Measurements from ENCODE around the gene SPEF2.

The SPEF2 gene, protein sequence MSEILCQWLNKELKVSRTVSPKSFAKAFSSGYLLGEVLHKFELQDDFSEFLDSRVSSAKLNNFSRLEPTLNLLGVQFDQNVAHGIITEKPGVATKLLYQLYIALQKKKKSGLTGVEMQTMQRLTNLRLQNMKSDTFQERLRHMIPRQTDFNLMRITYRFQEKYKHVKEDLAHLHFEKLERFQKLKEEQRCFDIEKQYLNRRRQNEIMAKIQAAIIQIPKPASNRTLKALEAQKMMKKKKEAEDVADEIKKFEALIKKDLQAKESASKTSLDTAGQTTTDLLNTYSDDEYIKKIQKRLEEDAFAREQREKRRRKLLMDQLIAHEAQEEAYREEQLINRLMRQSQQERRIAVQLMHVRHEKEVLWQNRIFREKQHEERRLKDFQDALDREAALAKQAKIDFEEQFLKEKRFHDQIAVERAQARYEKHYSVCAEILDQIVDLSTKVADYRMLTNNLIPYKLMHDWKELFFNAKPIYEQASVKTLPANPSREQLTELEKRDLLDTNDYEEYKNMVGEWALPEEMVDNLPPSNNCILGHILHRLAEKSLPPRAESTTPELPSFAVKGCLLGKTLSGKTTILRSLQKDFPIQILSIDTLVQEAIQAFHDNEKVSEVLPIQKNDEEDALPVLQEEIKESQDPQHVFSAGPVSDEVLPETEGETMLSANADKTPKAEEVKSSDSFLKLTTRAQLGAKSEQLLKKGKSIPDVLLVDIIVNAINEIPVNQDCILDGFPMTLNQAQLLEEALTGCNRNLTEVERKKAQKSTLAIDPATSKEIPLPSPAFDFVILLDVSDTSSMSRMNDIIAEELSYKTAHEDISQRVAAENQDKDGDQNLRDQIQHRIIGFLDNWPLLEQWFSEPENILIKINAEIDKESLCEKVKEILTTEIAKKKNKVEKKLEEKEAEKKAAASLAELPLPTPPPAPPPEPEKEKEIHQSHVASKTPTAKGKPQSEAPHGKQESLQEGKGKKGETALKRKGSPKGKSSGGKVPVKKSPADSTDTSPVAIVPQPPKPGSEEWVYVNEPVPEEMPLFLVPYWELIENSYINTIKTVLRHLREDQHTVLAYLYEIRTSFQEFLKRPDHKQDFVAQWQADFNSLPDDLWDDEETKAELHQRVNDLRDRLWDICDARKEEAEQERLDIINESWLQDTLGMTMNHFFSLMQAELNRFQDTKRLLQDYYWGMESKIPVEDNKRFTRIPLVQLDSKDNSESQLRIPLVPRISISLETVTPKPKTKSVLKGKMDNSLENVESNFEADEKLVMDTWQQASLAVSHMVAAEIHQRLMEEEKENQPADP (N-terminal part only)

DNA sequence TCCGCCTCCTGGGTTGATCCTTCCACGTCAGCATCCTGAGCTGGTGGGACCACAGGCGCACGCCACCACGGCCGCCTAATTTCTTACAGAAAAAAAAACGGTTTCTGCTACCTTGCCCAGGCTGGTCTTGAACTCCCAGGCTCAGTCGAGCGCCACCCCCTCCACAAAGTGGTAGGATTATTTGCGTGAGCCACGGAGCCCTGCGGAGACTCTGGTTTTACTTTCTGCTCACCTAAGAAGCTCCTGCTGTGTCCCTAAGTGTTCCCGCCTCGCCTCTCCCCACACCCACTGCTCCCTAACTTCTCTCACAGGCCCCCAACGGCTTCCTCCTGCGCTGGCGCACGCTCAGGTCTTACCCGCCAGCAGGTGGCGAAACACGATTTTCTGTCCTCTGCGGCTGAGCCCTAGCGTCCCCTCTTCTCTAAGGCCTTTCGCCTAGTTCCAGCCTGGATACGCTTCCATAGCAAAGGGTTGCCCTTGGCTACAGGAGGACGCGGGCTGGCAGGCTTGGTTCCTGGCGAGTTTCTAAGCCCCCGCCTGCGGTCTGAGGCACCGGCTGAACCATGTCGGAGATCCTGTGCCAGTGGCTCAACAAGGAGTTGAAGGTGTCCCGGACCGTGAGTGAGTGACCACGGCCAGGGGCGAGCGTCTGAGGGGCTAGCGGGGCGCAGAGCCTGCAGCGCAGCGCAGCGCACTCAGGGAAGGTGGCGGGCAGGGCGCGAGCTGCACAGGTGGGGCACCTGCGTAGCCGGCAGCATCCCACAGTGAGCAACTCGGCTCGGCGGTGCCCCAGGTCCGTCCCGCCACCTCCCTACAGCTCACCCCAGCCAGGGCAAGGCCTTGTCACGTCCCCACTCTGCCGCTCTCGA lies at the start of gene SPEF2:
Gene SPEF2 (plus strand): TSS at position 429 of the 869 bp plus-strand sequence. CDS start 135 bp downstream, at position 564.
- in situ Hi-C loops (cut with HindIII; ENCODE audit: low sequenced_read_pairs): no loop called here

DNA sequence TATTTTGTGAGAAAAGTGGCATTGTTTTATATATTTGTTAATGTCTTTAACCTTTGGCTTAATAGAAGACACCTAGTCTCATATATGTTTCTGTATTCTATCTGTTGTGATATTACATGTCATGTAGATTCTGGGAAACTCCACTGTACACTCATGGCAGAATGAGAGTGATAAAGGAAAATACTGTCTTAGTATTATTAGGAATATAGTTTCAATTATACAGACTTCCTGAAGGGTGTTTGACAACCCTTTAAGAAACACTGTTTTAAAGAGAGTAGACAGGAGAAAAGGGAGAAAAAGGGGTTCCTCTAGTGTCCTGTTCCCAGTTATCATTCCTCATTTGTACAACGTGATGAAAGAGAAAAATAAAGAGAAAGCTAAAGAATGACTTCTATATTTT lies 42.1 kb upstream of the SPEF2 start:
- in situ Hi-C loops (cut with HindIII; ENCODE audit: low sequenced_read_pairs): no loop called here

- in situ Hi-C loops (cut with HindIII; ENCODE audit: low sequenced_read_pairs): no loop called here
These were observed 30.2 kb upstream of the SPEF2 start for GRCh38 chr5:35587419-35587818.

GRCh38 chr5:35593338-35593737 lies 24.3 kb upstream of the SPEF2 start:
- in situ Hi-C loops (cut with HindIII; ENCODE audit: low sequenced_read_pairs): no loop called here

GRCh38 chr5:35598707-35599370 lies 18.8 kb upstream of the SPEF2 start:
- in situ Hi-C loops (cut with HindIII; ENCODE audit: low sequenced_read_pairs): no loop called here

DNA sequence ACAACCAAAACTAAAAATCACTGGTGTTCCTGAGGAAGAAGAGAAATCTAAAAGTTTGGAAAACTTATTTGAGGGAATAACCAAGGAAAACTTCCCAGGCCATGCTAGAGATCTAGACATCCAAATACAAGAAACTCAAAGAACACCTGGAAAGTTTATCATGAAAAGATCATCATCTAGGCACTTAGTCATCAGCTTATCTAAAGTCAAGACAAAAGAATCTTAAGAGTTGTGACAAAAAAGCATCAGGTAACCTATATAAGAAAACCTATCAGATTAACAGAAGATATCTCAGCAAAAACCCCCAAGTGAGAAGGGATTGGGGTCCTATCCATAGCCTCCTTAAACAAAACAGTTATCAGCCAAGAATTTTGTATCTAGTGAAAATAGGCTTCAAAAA lies 17.1 kb upstream of the SPEF2 start:
- in situ Hi-C loops (cut with HindIII; ENCODE audit: low sequenced_read_pairs): no loop called here

DNA sequence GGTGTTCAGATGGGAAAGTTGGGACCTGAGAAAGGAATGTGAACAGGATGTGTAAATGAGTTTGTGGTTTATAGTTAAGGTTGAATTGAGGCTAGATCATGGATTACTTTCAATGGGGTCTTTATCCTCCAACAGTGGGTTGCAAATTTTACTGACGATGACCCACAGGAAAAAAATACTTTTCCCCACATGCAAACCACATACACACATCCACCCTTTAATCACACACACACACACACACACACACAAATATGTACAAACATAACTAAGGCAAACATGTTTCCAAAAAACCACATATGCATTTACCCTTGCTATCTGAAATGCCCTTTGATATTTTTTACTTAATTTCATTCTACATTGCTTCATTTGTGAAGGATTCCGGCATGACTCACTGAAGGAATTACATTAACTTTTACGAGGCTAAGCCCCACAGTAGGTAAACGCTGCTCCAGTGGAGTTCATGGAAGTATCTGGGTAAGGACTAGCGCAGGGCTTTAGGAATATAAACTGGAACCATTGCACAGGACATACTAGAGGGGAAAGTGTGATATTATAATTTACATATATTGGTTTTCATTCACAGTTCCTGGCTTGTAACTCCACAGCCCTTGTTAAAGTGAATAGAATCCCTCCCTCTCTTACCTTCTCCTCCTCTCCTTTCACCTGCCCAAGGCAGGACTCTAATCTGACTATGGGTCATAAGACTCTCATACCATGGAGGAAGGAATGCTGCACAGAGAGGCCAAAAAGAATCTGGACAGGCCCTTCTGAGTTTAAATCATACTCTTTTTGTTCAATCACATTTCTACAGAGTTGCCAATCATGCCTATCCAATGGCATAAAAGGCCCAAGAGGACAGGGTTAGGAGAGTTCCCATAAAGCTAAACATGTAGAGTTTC lies 8.5 kb upstream of the SPEF2 start:
- in situ Hi-C loops (cut with HindIII; ENCODE audit: low sequenced_read_pairs): no loop called here

GRCh38 chr5:35617060-35617434 lies 616 bp upstream of the SPEF2 start:
- in situ Hi-C loops (cut with HindIII; ENCODE audit: low sequenced_read_pairs): no loop called here

DNA sequence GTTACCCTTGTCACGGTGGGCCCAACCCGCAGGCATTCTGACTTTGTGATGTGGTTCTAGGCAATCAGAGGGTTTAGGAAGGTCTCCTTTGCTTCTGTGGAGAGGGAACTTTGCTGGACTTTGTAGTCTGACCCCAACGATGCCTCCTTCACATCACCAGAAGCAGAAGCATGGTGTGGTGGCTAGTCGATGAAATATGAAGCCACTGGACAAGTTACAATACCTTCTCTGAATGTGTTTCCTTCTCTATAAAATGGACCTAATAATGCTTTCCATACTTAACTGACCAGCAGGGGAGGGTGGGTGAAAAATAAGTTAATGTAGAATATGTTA lies 607 bp downstream of the SPEF2 start:
- in situ Hi-C loops (cut with HindIII; ENCODE audit: low sequenced_read_pairs): no loop called here

- in situ Hi-C loops (cut with HindIII; ENCODE audit: low sequenced_read_pairs): no loop called here
These were observed 1.1 kb downstream of the SPEF2 start for GRCh38 chr5:35618781-35619180.

DNA sequence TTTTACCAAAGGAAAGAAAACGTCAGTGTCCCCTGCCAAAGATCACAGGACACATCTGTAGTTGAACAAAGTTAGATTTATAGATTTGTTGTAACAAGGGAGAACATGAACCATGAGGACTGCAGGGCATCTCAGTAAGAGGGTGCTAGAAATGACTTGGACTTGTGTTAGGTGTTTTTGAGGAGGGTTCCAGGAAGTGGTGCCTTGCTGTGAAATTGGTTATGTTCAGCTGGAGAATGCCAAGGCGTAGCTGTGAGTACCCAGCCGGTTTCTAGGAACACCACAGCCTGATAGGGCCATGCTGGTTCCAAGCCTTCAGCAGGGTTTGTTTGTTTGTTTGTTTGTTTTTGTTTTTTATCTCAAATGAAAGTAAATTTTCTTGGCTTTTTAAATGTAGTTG lies 5.3 kb downstream of the SPEF2 start:
- in situ Hi-C loops (cut with HindIII; ENCODE audit: low sequenced_read_pairs): loop anchor here (10.0 kb wide), 1 partner anchor 62 kb away; no protein-coding TSS in a partner anchor

DNA sequence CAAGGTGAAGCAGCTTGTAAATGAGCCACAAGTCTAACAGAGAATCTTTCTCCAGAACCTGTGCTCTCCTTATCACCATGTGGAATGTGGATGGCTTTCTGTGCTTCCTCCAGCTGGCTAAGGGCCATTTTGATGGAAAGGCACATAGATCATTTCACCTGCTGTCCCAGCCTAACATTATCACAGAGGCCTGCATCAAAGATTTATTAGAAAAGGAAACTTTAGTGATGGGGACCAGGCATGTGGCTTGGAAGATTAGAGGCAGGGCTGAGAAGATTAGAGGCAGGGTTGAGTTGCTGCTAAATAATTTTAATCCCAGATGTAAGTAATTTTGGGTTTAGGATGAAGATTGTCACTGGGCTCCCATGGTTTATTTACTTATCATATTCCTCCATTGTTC lies 6.3 kb downstream of the SPEF2 start:
- in situ Hi-C loops (cut with HindIII; ENCODE audit: low sequenced_read_pairs): loop anchor here (10.0 kb wide), 1 partner anchor 61 kb away; no protein-coding TSS in a partner anchor

DNA sequence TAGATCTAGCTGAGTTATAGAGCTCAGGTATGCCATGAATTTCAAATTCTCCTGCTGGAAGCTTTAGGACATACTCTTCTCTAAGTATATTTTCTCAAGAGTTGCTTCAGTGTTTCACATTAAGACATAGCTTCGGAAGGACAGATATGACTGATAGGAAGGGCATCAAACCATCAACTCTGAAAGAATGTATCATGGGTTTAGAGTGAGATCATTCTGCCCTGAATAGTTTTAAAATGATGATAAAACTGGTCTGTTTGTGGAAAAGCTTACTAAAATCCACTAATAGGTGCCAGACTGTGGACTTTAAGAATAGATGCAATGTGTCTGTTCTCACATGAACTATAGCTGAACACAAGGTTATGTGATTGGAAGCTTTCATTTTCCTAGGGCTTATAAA lies 8.4 kb downstream of the SPEF2 start:
- in situ Hi-C loops (cut with HindIII; ENCODE audit: low sequenced_read_pairs): loop anchor here (10.0 to 25.0 kb wide), 2 partner anchors 59 to 311 kb away; partner anchors contain the start of gene CAPSL

GRCh38 chr5:35626553-35626952 lies 8.9 kb downstream of the SPEF2 start:
- in situ Hi-C loops (cut with HindIII; ENCODE audit: low sequenced_read_pairs): loop anchor here (10.0 to 25.0 kb wide), 2 partner anchors 58 to 311 kb away; partner anchors contain the start of gene CAPSL

DNA sequence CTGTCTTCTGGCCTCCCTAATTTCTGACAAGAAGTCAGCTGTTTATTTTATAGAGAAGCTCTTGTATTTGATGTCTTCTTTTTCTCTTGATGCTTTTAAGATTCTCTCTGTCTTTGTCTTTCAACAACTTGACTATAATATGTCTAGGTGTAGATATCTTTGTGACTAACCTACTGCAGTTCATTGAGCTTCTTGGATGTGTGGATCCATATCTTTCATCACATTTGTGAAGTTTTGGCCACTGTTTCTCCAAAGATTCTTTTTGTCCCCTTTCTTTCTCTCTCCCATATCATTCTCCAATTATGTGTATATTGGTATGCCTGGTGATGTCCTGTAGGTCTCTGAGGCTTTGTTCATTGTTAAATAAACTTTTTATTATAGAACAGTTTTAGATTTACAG lies 16.7 kb downstream of the SPEF2 start:
- in situ Hi-C loops (cut with HindIII; ENCODE audit: low sequenced_read_pairs): loop anchor here (25.0 kb wide), 1 partner anchor 303 kb away; the partner anchor contains the start of gene CAPSL

DNA sequence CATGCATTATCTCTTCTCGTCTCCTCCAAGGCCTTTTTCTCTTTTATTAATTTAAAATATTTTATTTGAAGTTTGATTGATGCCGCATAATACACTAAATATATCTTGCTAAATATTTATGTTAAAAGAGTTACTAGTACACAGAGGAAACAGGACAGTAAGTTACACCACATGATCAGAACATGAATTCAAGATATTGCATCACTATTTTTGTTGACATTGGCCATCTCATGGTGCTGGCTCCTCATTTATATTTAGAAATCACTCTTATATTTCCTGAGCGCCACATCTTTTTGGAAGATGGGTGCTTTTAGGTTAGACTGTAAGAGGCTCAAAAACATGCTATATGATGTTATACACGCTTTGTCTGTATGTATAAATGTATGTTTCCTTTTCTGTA lies 23.0 kb downstream of the SPEF2 start:
- in situ Hi-C loops (cut with HindIII; ENCODE audit: low sequenced_read_pairs): loop anchor here (25.0 kb wide), 1 partner anchor 297 kb away; the partner anchor contains the start of gene CAPSL

- in situ Hi-C loops (cut with HindIII; ENCODE audit: low sequenced_read_pairs): loop anchor here (25.0 kb wide), 1 partner anchor 293 kb away; the partner anchor contains the start of gene CAPSL
These were observed 26.9 kb downstream of the SPEF2 start for GRCh38 chr5:35644543-35644942.

- in situ Hi-C loops (cut with HindIII; ENCODE audit: low sequenced_read_pairs): loop anchor here (25.0 kb wide), 1 partner anchor 290 kb away; the partner anchor contains the start of gene CAPSL
These were observed 29.5 kb downstream of the SPEF2 start for GRCh38 chr5:35647128-35647527.

Data from endothelial cell of hepatic sinusoid (primary cell).